ENCODE measurements around the gene R3HCC1L. TPM values are rescaled to one million over a fixed set of nuclear protein-coding genes. Genes with fewer than 3 reads are reported as not detected.
"Not testable (repeated sequence)": the region's sequence is repeated elsewhere in the genome, so short reads cannot be mapped to it uniquely, and the experiment has no call there.

R3HCC1L gene
- polyA plus RNA-seq, 3 donors from 2014 or later, result 0.22 to 13.9 (median 8.1) TPM

GRCh38 chr10:98106531-98106930 lies 27.9 kb upstream of the R3HCC1L start:
- no peak for DNase-seq
- Mint-ChIP-seq H3K27ac (no peak overlapping the region), H3K9me3 (no peaks in the 10 kb centered on the region), H3K27me3 (ENCODE audit: low read depth in 3 of 3) (peaks cover 2 to 8% (median 7%) of the 10 kb centered on the region in 3 donors), H3K36me3 (no peaks in the 10 kb centered on the region), H3K4me1 (no peaks in the 10 kb centered on the region), H3K4me3 (no peak overlapping the region)

- H3K27ac Mint-ChIP-seq, result no peak overlapping the region
- H3K4me1 Mint-ChIP-seq, result no peaks in the 10 kb centered on the region
- no peak overlapping the region for H3K4me3 Mint-ChIP-seq
- H3K36me3 Mint-ChIP-seq, result no peaks in the 10 kb centered on the region
- no peaks in the 10 kb centered on the region for H3K9me3 Mint-ChIP-seq
- peaks cover 2 to 8% (median 7%) of the 10 kb centered on the region in 3 donors for H3K27me3 Mint-ChIP-seq (ENCODE audit: low read depth in 3 of 3)
- DNase-seq, result no peak
Observed at GRCh38 chr10:98107644-98108430, 26.6 kb upstream of the R3HCC1L start.

GRCh38 chr10:98110356-98110755 lies 24.1 kb upstream of the R3HCC1L start:
- Mint-ChIP-seq H3K27me3 (ENCODE audit: low read depth in 3 of 3) (peaks cover 2 to 18% (median 15%) of the 10 kb centered on the region in 3 donors), H3K36me3 (no peaks in the 10 kb centered on the region), H3K9me3 (no peaks in the 10 kb centered on the region), H3K4me3 (no peak overlapping the region), H3K4me1 (no peaks in the 10 kb centered on the region), H3K27ac (no peak overlapping the region)
- DNase-seq, result no peak

GRCh38 chr10:98115031-98115787 lies 19.2 kb upstream of the R3HCC1L start:
- Mint-ChIP-seq H3K4me1 (no peaks in the 10 kb centered on the region), H3K9me3 (no peaks in the 10 kb centered on the region), H3K36me3 (no peaks in the 10 kb centered on the region), H3K27ac (no peak overlapping the region), H3K4me3 (no peak overlapping the region), H3K27me3 (ENCODE audit: low read depth in 3 of 3) (peaks cover under 1 to 25% (median 11%) of the 10 kb centered on the region in 3 donors)
- no peak for DNase-seq

- no peak overlapping the region for H3K4me3 Mint-ChIP-seq
- peaks cover 1 to 30% (median 10%) of the 10 kb centered on the region in 3 donors for H3K27me3 Mint-ChIP-seq (ENCODE audit: low read depth in 3 of 3)
- no peak overlapping the region for H3K27ac Mint-ChIP-seq
- H3K9me3 Mint-ChIP-seq, result peaks cover 0 to 26% (median 10%) of the 10 kb centered on the region in 6 donors
- H3K4me1 Mint-ChIP-seq, result no peaks in the 10 kb centered on the region
- no peak for DNase-seq
- H3K36me3 Mint-ChIP-seq, result peaks cover 5 to 9% (median 7%) of the 10 kb centered on the region in 3 donors
Observed at GRCh38 chr10:98119891-98120290, 14.6 kb upstream of the R3HCC1L start.

GRCh38 chr10:98125940-98126631 lies 8.4 kb upstream of the R3HCC1L start:
- Mint-ChIP-seq H3K36me3 (peaks cover 7 to 11% (median 8%) of the 10 kb centered on the region in 3 donors), H3K27ac (no peak overlapping the region), H3K9me3 (peaks cover 0 to 26% (median 10%) of the 10 kb centered on the region in 6 donors), H3K27me3 (ENCODE audit: low read depth in 3 of 3) (peaks cover 9 to 20% (median 13%) of the 10 kb centered on the region in 3 donors), H3K4me3 (no peak overlapping the region), H3K4me1 (no peaks in the 10 kb centered on the region)
- DNase-seq, result no peak

- Mint-ChIP-seq H3K27ac (no peak overlapping the region), H3K4me1 (peaks cover 2 to 4% of the 10 kb centered on the region in 2 donors), H3K9me3 (peaks cover 0 to 5% (median 0%) of the 10 kb centered on the region in 6 donors), H3K36me3 (peaks cover 4 to 6% (median 4%) of the 10 kb centered on the region in 3 donors), H3K27me3 (ENCODE audit: low read depth in 3 of 3) (peaks cover 0 to 13% (median 11%) of the 10 kb centered on the region in 3 donors), H3K4me3 (no peak overlapping the region)
- DNase-seq, result no peak
Observed at GRCh38 chr10:98128802-98129201, 5.7 kb upstream of the R3HCC1L start.

- H3K4me3 Mint-ChIP-seq, result peak overlapping the region in 1 of 5 donors; percentile 3
Observed at GRCh38 chr10:98131619-98132018, 2.8 kb upstream of the R3HCC1L start.

GRCh38 chr10:98133075-98133752 lies 1.2 kb upstream of the R3HCC1L start:
- not testable (repeated sequence) for H3K36me3 Mint-ChIP-seq; DNase-seq; H3K27me3 Mint-ChIP-seq (ENCODE audit: low read depth in 3 of 3); H3K9me3 Mint-ChIP-seq
- H3K4me1 Mint-ChIP-seq, result peaks cover 32 to 42% of the 10 kb centered on the region in 2 donors
- peak overlapping the region in 3 of 6 donors; percentile 7 to 91 (median 25) for H3K27ac Mint-ChIP-seq
- peak overlapping the region in 4 of 5 donors; percentile 53 to 78 (median 68) for H3K4me3 Mint-ChIP-seq

More at GRCh38 chr10:98131619-98132018, 2.8 kb upstream of the R3HCC1L start:
- no peak overlapping the region for H3K27ac Mint-ChIP-seq
- DNase-seq, result no peak
- H3K36me3 Mint-ChIP-seq, result peaks cover 0 to 2% (median 0%) of the 10 kb centered on the region in 3 donors
- peaks cover 0 to 7% (median 6%) of the 10 kb centered on the region in 3 donors for H3K27me3 Mint-ChIP-seq (ENCODE audit: low read depth in 3 of 3)
- H3K4me1 Mint-ChIP-seq, result peaks cover 22 to 26% of the 10 kb centered on the region in 2 donors
- peaks cover 0 to 1% (median 0%) of the 10 kb centered on the region in 6 donors for H3K9me3 Mint-ChIP-seq

- Mint-ChIP-seq H3K9me3 (no peaks in the 10 kb centered on the region), H3K27ac (peak overlapping the region; percentile 90 to 99 (median 95)), H3K27me3 (ENCODE audit: low read depth in 3 of 3) (peaks cover 0 to 5% (median 3%) of the 10 kb centered on the region in 3 donors), H3K4me3 (peak overlapping the region; percentile 82 to 96 (median 93)), H3K36me3 (no peaks in the 10 kb centered on the region), H3K4me1 (peaks cover 34 to 50% of the 10 kb centered on the region in 2 donors)
- DNase-seq, result no peak
Observed at GRCh38 chr10:98134117-98134430, 383 bp upstream of the R3HCC1L start.

- Mint-ChIP-seq H3K27me3 (ENCODE audit: low read depth in 3 of 3) (peaks cover 0 to 5% (median 3%) of the 10 kb centered on the region in 3 donors), H3K4me3 (peak overlapping the region; percentile 82 to 96 (median 93)), H3K4me1 (peaks cover 43 to 63% of the 10 kb centered on the region in 2 donors), H3K36me3 (no peaks in the 10 kb centered on the region), H3K9me3 (no peaks in the 10 kb centered on the region), H3K27ac (peak overlapping the region; percentile 90 to 99 (median 95))
- no peak for DNase-seq
Observed at GRCh38 chr10:98135222-98135899, 904 bp downstream of the R3HCC1L start.

- not testable (repeated sequence) for H3K27me3 Mint-ChIP-seq (ENCODE audit: low read depth in 3 of 3); H3K9me3 Mint-ChIP-seq; H3K36me3 Mint-ChIP-seq; DNase-seq; H3K27ac Mint-ChIP-seq
- peak overlapping the region in 1 of 5 donors; percentile 8 for H3K4me3 Mint-ChIP-seq
- peaks cover 49 to 77% of the 10 kb centered on the region in 2 donors for H3K4me1 Mint-ChIP-seq
Observed at GRCh38 chr10:98136775-98137174, 2.3 kb downstream of the R3HCC1L start.

GRCh38 chr10:98138031-98138430 lies 3.6 kb downstream of the R3HCC1L start:
- Mint-ChIP-seq H3K27me3 (ENCODE audit: low read depth in 3 of 3) (peaks cover 0 to 3% (median 3%) of the 10 kb centered on the region in 3 donors), H3K27ac (peak overlapping the region in 3 of 6 donors; percentile 10 to 41 (median 22)), H3K4me1 (peaks cover 57 to 88% of the 10 kb centered on the region in 2 donors), H3K9me3 (no peaks in the 10 kb centered on the region), H3K36me3 (no peaks in the 10 kb centered on the region), H3K4me3 (peak overlapping the region in 1 of 5 donors; percentile 2)
- no peak for DNase-seq

Data from immature natural killer cell (primary cell).